OCI-LY3 (cell line): ENCODE results near the gene EPG5.

Experiments
- H2AFZ ChIP-seq: fragments of 200-600, 300-600 bp; shearing (Covaris generic); 2 replicates; pipeline ENCODE4 v1.6.0; 2014; ENCODE audit warnings: antibody characterized with exemption, low read depth, low read length
- H3K27ac ChIP-seq: fragments of 200-600, 300-600 bp; sonication (generic); 2 replicates; pipeline ENCODE4 v1.5.1; 2014; ENCODE audit warnings: mild to moderate bottlenecking, low read length, moderate library complexity, mixed read lengths
- H3K27me3 ChIP-seq: fragments of 200-600, 300-600 bp; sonication (generic); 2 replicates; pipeline ENCODE4 v1.6.1; 2014; ENCODE audit warnings: low read depth, low read length, mixed read lengths
- H3K36me3 ChIP-seq: fragments of 200-600, 300-600 bp; sonication (generic); replicated peaks from 2 replicates; pipeline ENCODE3; 2014; ENCODE audit warnings: low read depth, low read length, mixed read lengths
- H3K4me1 ChIP-seq: fragments of 300-600, 200-600 bp; sonication (generic); 2 replicates; pipeline ENCODE4 v1.6.1; 2014; ENCODE audit warnings: low read length, mixed read lengths
- H3K4me2 ChIP-seq: fragments of 200-600, 300-600 bp; sonication (generic); 2 replicates; pipeline ENCODE4 v1.6.1; 2014; ENCODE audit warnings: low read length, mixed read lengths
- H3K4me3 ChIP-seq: fragments of 300-600, 200-600 bp; sonication (generic); 2 replicates; pipeline ENCODE4 v1.5.1; 2014; ENCODE audit warnings: antibody characterized with exemption, mild to moderate bottlenecking, low read length, moderate library complexity
- H3K79me2 ChIP-seq: fragments of 300-600, 200-600 bp; shearing (Covaris generic); 2 replicates; pipeline ENCODE4 v1.6.1; 2014; ENCODE audit warnings: mild to moderate bottlenecking, low read length, mixed read lengths
- H3K9ac ChIP-seq: fragments of 300-600, 200-600 bp; shearing (Covaris generic); 2 replicates; pipeline ENCODE4 v1.6.0; 2014; ENCODE audit warnings: mild to moderate bottlenecking, low read length, moderate library complexity
- H3K9me3 ChIP-seq: fragments of 200-600, 300-600 bp; shearing (Covaris generic); 2 replicates; pipeline ENCODE4 v1.6.1; 2014; ENCODE audit warnings: low read length, mixed read lengths; ENCODE audit not compliant: insufficient read depth
- H4K20me1 ChIP-seq: fragments of 200-600, 300-600 bp; sonication (generic); 2 replicates; pipeline ENCODE4 v1.6.1; 2016; ENCODE audit warnings: low read length, mixed read lengths; ENCODE audit not compliant: insufficient read depth
- EZH2phosphoT487 ChIP-seq: fragments of 200-600 bp; shearing (Covaris generic); IDR thresholded peaks from 2 replicates; pipeline ENCODE4 v1.6.1; 2018; ENCODE audit warnings: antibody characterized with exemption, mixed run types, low read depth
- TF ChIP-seq, protein P1 (sequence below): fragments of 200-600, 300-600 bp; sonication (generic); IDR thresholded peaks from 2 replicates; pipeline ENCODE4 v1.5.1; 2014; ENCODE audit warnings: antibody characterized with exemption, low read length, low read depth

EPG5 gene

DNA sequence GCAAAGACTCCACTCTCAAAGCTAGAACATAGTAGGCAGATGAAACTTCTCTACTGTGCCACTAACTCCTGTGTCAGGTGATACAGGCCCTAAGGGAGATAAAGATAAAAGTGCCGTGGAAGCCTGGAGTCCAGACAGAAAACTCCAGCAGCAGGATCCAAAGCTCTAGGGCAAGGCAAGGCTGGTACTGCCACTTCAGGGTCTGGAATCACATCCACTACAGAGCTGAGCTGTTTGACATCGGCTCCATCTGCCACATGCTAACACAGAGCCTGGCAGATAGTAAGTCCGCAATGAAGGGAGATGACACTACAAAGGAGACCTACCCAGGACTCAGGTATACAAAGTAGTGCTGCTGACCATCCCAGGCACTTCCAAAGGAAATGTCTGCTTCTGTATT, 34.4 kb downstream of the EPG5 start:
- H3K4me1 ChIP-seq = no peaks in the 10 kb centered on the region
- H3K4me2 ChIP-seq = no peak overlapping the region
- H3K79me2 ChIP-seq = no peaks in the 10 kb centered on the region
- H3K9ac ChIP-seq = no peak overlapping the region
- H4K20me1 ChIP-seq = no peaks in the 10 kb centered on the region
- no peaks in the 10 kb centered on the region for H3K9me3 ChIP-seq
- TF ChIP-seq, protein P1, sequence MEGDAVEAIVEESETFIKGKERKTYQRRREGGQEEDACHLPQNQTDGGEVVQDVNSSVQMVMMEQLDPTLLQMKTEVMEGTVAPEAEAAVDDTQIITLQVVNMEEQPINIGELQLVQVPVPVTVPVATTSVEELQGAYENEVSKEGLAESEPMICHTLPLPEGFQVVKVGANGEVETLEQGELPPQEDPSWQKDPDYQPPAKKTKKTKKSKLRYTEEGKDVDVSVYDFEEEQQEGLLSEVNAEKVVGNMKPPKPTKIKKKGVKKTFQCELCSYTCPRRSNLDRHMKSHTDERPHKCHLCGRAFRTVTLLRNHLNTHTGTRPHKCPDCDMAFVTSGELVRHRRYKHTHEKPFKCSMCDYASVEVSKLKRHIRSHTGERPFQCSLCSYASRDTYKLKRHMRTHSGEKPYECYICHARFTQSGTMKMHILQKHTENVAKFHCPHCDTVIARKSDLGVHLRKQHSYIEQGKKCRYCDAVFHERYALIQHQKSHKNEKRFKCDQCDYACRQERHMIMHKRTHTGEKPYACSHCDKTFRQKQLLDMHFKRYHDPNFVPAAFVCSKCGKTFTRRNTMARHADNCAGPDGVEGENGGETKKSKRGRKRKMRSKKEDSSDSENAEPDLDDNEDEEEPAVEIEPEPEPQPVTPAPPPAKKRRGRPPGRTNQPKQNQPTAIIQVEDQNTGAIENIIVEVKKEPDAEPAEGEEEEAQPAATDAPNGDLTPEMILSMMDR = no peak
- no peak for TF ChIP-seq EZH2phosphoT487
- H2AFZ ChIP-seq = no peak overlapping the region
- no peak overlapping the region for H3K4me3 ChIP-seq
- no peaks in the 10 kb centered on the region for H3K27me3 ChIP-seq
- H3K36me3 ChIP-seq = peaks cover 17% of the 10 kb centered on the region
- no peak overlapping the region for H3K27ac ChIP-seq

DNA sequence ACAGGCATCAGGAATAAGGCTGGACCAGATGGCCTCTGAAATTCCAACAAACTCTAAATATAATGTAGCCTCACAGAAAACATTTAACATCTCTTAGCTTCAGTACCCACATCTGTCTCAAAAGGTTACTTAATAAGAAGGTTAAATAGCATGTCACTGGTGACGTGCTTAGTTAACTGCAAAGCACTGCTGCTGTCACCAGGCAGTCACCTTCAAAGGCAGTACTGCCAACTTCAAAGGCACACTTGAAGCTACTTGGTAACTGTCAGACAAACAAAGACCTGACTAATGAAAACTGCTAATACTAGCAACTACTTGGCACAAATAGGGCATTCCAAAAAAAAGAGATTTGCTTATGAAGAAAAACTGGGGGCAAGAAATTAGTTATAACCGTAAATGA, 36.2 kb downstream of the EPG5 start:
- H3K27me3 ChIP-seq = no peaks in the 10 kb centered on the region
- peaks cover 21% of the 10 kb centered on the region for H3K36me3 ChIP-seq
- no peaks in the 10 kb centered on the region for H3K79me2 ChIP-seq
- H3K9me3 ChIP-seq = no peaks in the 10 kb centered on the region
- H3K4me2 ChIP-seq = no peak overlapping the region
- no peaks in the 10 kb centered on the region for H3K4me1 ChIP-seq
- H3K9ac ChIP-seq = no peak overlapping the region
- no peak overlapping the region for H3K4me3 ChIP-seq
- no peak for TF ChIP-seq EZH2phosphoT487
- TF ChIP-seq, protein P1 = no peak
- no peaks in the 10 kb centered on the region for H4K20me1 ChIP-seq
- H2AFZ ChIP-seq = no peak overlapping the region
- H3K27ac ChIP-seq = no peak overlapping the region

DNA sequence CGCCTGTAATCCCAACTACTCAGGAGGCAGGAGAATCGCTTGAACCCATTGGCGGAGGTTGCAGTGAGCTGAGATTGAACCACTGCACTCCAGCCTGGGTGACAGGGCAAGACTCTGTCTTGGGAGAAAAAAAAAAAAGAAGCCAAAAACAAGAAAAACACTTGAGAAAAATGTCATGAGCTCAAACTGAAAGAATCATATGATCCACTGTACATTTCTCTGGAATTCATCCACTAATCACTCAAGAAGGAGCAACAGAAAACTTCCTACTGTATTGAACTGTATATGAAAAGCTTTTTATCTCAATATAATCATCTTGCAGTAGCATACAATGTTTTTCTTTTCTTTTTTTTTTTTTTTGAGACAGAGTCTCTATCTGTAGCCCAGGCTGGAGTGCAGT, 40.4 kb downstream of the EPG5 start:
- H4K20me1 ChIP-seq = no peaks in the 10 kb centered on the region
- no peak overlapping the region for H3K9ac ChIP-seq
- no peak overlapping the region for H3K27ac ChIP-seq
- peaks cover 51% of the 10 kb centered on the region for H3K36me3 ChIP-seq
- TF ChIP-seq EZH2phosphoT487 = no peak
- TF ChIP-seq, protein P1 = no peak
- H3K4me3 ChIP-seq = no peak overlapping the region
- no peaks in the 10 kb centered on the region for H3K9me3 ChIP-seq
- no peaks in the 10 kb centered on the region for H3K4me1 ChIP-seq
- H3K27me3 ChIP-seq = no peaks in the 10 kb centered on the region
- H3K4me2 ChIP-seq = no peak overlapping the region
- no peaks in the 10 kb centered on the region for H3K79me2 ChIP-seq
- H2AFZ ChIP-seq = no peak overlapping the region

DNA sequence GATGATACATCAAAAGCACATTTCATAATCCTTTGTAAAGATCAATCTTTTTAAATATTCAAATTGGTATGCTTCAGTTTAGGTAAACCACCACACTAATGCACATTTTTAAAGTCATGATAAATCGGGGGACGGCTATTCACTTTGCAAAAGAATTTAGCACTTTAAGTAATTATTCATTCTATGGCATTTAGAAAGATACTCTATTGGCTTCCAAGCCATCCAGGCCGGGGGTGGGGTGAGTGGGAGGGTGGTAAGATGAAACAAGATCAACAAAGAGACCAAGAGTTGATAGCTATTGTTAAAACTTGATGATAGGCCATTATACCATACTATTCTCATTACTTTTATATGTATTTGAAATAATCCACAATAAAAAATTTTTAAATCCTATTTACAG, 41.0 kb downstream of the EPG5 start:
- H3K4me1 ChIP-seq = no peaks in the 10 kb centered on the region
- H3K27ac ChIP-seq = no peak overlapping the region
- H3K9me3 ChIP-seq = no peaks in the 10 kb centered on the region
- TF ChIP-seq EZH2phosphoT487 = no peak
- TF ChIP-seq, protein P1 = no peak
- no peak overlapping the region for H2AFZ ChIP-seq
- peaks cover 49% of the 10 kb centered on the region for H3K36me3 ChIP-seq
- H3K4me2 ChIP-seq = no peak overlapping the region
- H3K4me3 ChIP-seq = no peak overlapping the region
- no peak overlapping the region for H3K9ac ChIP-seq
- H4K20me1 ChIP-seq = no peaks in the 10 kb centered on the region
- H3K27me3 ChIP-seq = no peaks in the 10 kb centered on the region
- H3K79me2 ChIP-seq = no peaks in the 10 kb centered on the region
